NCI-H1417 treated with DMSO at 0.1 percent for 48 hours (cell line): ENCODE results near the gene KCNH3.
A peak's percentile ranks its signal among the peaks of the same experiment; 100 is the strongest.

ENCODE experiments used
- DNase-seq: peaks from one replicate; lab custom pipeline; 2025; lab: John Stamatoyannopoulos, UW

The KCNH3 gene

DNA sequence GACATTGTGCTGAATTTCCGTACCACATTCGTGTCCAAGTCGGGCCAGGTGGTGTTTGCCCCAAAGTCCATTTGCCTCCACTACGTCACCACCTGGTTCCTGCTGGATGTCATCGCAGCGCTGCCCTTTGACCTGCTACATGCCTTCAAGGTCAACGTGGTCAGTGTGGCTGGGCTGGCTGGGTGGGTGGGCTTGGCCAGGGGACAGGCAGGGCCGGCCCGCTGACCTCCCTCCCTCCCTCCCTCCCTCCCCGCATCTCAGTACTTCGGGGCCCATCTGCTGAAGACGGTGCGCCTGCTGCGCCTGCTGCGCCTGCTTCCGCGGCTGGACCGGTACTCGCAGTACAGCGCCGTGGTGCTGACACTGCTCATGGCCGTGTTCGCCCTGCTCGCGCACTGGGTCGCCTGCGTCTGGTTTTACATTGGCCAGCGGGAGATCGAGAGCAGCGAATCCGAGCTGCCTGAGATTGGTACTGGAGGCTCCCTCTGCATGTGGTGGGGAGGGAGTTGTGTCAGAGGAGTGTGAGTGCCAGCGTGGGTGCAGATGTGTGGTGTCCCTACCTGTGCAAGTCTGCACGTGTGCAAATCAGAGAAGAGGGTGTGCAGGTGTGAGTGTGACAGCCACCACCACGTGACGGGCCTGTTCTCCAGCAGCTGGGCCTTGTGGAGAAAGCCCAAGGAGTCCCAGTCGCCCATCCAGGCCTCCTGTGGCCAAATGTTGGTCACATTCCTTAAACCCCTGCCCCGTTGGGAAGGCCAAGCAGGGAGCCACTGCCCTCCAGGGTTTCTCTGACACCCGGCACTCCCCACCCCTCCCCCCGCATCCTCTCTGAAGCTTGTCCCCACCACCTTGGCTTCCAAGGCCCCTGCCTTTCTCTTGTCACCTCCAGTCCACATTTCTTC lies 5.3 kb downstream of the KCNH3 start:
- DNase-seq: no peak

- DNase-seq: no peak
These were observed 7.0 kb downstream of the KCNH3 start for GRCh38 chr12:49545815-49546214.

GRCh38 chr12:49546481-49546880 lies 7.7 kb downstream of the KCNH3 start:
- DNase-seq: no peak

- no peak for DNase-seq
These were observed 8.4 kb downstream of the KCNH3 start for GRCh38 chr12:49547090-49547690.

DNA sequence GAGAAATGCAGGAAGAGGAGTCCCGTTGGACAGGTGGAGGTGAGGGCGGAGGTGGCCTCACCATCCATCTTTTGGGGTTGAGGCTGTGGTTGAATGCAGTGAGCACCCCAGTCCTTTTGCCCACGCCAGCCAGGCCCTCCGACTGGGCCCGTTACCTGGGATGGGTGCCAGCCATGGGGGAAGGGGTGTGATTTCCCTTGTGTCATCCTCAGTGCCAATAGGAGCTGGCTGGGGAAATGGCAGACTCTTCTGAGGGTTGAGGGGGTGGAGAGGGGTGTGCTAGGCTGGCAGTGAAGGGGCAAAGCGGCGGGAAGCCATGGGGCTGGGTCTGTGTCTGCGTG lies 9.6 kb downstream of the KCNH3 start:
- DNase-seq: no peak

DNA sequence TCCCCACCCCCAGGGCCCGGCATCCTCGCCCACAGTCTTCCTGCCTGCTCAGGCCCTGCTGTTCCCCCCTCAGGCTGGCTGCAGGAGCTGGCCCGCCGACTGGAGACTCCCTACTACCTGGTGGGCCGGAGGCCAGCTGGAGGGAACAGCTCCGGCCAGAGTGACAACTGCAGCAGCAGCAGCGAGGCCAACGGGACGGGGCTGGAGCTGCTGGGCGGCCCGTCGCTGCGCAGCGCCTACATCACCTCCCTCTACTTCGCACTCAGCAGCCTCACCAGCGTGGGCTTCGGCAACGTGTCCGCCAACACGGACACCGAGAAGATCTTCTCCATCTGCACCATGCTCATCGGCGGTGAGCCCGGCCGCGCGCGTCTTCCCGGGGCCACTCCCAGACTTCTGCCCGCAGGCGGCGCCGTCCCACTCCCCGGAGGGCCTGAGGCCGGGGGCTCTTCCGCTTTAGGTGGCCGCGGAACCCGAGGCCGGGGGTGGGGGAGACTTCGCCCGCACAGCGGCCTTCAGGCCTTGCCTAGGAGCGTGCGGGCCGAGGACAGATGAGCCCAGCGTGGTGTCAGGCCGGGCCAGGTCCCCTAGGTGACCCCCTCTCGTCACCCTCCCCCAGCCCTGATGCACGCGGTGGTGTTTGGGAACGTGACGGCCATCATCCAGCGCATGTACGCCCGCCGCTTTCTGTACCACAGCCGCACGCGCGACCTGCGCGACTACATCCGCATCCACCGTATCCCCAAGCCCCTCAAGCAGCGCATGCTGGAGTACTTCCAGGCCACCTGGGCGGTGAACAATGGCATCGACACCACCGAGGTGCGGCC lies 10.2 kb downstream of the KCNH3 start:
- DNase-seq: no peak

DNA sequence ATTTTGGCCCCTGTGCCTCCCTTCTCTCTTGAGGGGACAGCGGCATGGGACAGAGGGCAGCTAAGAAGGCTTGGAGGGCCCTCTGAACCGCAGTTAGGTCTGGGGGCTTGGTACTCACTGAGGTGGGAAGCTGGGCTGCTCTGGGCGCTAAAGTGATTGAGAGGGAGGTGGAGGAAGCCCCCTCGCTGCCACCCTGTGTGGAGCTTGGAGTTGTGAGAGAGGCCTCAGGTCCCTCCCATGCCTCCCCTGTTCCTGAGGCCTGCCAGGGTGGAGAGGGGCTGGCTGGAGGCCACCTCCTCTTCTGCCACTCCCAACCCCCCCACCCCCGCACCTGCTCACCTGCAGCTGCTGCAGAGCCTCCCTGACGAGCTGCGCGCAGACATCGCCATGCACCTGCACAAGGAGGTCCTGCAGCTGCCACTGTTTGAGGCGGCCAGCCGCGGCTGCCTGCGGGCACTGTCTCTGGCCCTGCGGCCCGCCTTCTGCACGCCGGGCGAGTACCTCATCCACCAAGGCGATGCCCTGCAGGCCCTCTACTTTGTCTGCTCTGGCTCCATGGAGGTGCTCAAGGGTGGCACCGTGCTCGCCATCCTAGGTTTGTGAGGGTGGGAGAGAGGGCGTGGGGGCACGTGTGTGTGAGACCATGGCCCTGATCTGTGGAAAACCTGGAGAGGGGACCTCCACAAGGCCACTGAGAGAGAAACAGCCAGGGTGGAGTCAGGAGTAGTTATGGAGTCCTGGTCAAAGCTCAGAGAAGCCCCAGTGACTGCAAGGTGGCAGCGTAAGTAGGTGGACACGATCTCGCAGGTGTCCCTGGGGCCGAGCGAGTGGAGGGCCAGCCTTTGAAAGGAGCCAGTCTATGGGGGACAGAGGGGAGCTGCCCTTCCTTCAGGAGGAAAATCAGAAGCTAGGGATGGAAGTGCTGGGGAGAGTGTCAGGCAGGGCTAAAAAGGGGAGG lies 11.2 kb downstream of the KCNH3 start:
- DNase-seq: peak; percentile 55

GRCh38 chr12:49550693-49551252 lies 11.9 kb downstream of the KCNH3 start:
- DNase-seq: no peak

DNA sequence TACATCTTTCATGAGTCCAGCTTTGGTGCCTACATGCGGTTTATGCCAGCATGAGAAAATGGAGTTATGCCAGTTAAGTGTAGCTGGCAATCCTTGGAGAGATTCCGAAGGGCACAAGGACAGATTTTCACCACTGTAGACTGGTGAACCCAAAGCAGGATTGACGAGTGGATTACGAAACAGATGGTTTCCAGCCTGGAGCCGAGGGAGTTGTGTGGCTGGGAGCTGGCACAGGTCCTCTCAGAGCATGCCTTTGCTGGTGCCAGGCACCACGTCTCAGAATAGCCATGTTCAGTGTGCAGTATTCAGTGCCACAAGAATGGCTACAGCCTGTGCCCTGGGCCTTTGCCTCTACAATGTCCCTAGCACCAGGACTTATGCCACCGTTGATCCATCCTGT lies 13.2 kb downstream of the KCNH3 start:
- DNase-seq: no peak

DNA sequence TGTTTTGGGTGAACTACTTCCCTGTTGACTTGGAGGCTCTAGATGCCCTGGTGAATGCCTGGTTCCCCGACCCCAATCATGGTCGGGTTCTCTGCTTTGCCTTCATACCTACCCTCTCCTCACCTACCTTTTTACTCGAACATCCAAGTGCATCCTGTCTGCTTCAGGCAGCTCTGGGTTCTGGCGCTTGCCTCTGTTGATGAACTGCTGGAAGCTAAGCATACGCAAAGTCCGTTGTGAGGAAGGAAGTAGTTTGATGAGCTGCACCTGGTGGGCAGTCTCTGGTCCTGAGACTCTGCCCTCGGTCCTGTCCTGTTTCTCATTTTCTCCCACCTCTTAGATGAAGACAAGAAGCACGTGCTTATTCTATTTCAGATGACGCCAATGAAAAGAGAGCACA lies 13.6 kb downstream of the KCNH3 start:
- DNase-seq: no peak

DNA sequence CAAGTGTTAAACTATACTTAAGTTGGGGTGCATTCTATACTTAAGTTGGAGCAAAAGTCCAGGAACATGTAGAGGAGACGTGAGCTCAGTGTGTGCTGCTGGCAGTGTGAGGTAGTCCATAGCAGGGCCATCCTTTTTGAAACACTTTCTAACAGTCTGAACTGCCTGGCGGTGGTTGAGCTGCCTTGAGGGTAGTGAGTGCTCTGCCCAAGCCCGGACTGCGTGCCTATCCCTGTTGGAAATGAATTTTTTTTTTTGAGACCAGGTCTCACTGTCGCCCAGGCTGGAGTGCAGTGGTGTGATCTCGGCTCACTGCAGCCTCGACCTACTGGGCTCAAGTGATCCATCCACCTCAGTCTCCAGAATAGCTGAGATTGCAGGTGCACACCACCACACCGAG lies 14.1 kb downstream of the KCNH3 start:
- DNase-seq: no peak

DNA sequence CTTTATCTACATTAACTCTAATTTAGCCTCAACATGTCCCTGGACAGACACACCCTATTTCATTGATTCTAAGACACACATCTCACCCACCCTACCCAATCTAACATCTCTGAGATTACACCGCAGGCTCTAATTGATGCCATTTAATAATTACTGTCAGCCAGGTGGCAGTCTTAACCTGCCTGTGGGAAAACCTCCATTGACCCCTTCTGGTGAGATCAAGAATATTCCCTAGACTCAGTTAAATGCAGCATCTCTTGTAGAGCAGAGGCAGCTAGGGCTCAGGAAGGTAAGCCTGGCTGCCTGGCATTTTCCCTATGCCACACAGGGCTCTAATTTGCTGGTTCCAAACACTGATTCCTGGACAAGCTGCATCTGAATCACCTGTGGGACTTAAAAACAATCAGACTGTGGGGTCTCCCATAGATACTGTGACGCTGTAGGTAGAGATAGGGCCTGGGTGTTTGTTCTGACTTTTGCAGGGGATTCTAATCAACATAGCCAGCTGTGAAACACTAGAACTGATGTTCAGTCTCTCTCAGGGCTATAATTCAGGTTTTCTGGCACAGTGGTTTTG lies 14.8 kb downstream of the KCNH3 start:
- peak; percentile 63 for DNase-seq

DNA sequence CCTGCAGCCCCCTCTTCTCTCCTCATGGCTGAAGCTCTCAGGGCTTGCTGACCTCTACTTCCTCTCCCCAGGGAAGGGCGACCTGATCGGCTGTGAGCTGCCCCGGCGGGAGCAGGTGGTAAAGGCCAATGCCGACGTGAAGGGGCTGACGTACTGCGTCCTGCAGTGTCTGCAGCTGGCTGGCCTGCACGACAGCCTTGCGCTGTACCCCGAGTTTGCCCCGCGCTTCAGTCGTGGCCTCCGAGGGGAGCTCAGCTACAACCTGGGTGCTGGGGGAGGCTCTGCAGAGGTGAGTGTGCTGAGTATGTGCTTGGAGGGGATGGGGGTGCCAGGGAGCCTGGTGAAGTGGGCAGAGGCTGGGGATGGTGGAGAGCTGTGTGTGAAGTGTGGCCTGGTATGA lies 15.4 kb downstream of the KCNH3 start:
- DNase-seq: no peak

GRCh38 chr12:49555631-49556390 lies 17.0 kb downstream of the KCNH3 start:
- no peak for DNase-seq

GRCh38 chr12:49556391-49557186 lies 17.8 kb downstream of the KCNH3 start:
- no peak for DNase-seq

DNA sequence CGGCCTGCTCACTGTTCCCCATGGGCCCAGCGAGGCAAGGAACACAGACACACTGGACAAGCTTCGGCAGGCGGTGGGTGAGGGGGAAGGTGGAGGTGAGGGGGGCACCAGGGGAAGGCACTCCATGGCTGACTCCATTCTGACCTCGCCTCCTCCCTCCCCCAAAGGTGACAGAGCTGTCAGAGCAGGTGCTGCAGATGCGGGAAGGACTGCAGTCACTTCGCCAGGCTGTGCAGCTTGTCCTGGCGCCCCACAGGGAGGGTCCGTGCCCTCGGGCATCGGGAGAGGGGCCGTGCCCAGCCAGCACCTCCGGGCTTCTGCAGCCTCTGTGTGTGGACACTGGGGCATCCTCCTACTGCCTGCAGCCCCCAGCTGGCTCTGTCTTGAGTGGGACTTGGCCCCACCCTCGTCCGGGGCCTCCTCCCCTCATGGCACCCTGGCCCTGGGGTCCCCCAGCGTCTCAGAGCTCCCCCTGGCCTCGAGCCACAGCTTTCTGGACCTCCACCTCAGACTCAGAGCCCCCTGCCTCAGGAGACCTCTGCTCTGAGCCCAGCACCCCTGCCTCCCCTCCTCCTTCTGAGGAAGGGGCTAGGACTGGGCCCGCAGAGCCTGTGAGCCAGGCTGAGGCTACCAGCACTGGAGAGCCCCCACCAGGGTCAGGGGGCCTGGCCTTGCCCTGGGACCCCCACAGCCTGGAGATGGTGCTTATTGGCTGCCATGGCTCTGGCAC lies 18.5 kb downstream of the KCNH3 start:
- no peak for DNase-seq

DNA sequence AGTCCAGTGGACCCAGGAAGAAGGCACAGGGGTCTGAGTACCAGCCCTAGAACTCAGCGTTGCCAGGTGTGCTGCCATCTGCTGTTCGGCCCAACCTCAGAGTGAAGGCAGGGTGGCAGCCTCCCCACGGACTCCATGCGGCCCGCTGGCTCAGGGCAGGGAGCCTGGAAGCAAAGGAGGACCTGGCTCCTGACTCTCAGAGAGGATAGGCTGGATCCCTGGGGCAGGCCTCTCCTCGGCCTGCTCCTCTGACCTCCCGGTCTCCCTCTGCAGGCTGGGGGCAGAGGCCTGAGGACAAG lies 19.0 kb downstream of the KCNH3 start:
- DNase-seq: no peak

GRCh38 chr12:49558526-49558925 lies 19.7 kb downstream of the KCNH3 start:
- no peak for DNase-seq
